Retina (tissue), 1 donor: ENCODE data around the gene GLOD5.

Experiments used
- DNase-seq: peaks from one replicate; pipeline ENCODE4 v3.0.0-alpha.2; 2016

The GLOD5 gene

GRCh38 chrX:48769230-48769629 lies 7.7 kb downstream of the GLOD5 start:
- DNase-seq: no peak

- DNase-seq: no peak
Measured at GRCh38 chrX:48770296-48770695, 8.7 kb downstream of the GLOD5 start.

GRCh38 chrX:48772602-48773001 lies 11.1 kb downstream of the GLOD5 start:
- DNase-seq: no peak

GRCh38 chrX:48776818-48777439 lies 15.4 kb downstream of the GLOD5 start:
- DNase-seq: no peak

- DNase-seq: peak; percentile 21
Measured at GRCh38 chrX:48779399-48779798, 17.9 kb downstream of the GLOD5 start.

- no peak for DNase-seq
Measured at GRCh38 chrX:48781705-48782104, 20.2 kb downstream of the GLOD5 start.

GRCh38 chrX:48782216-48782615 lies 20.7 kb downstream of the GLOD5 start:
- DNase-seq: no peak

GRCh38 chrX:48782795-48783194 lies 21.2 kb downstream of the GLOD5 start:
- no peak for DNase-seq

- DNase-seq: no peak
Measured at GRCh38 chrX:48784726-48785125, 23.2 kb downstream of the GLOD5 start.

- no peak for DNase-seq
Measured at GRCh38 chrX:48785186-48785539, 23.6 kb downstream of the GLOD5 start.

GRCh38 chrX:48785540-48786214 lies 24.1 kb downstream of the GLOD5 start:
- DNase-seq: no peak

GRCh38 chrX:48786341-48786800 lies 24.8 kb downstream of the GLOD5 start, which contains the start of gene GATA1:
GATA1 (plus strand) TSS chrX:48786590; CDS start chrX:48791110, 4,520 bp downstream.
- DNase-seq: no peak

GRCh38 chrX:48786825-48787504 lies 25.4 kb downstream of the GLOD5 start:
- no peak for DNase-seq

- DNase-seq: no peak
Measured at GRCh38 chrX:48787505-48788443, 26.2 kb downstream of the GLOD5 start.

- no peak for DNase-seq
Measured at GRCh38 chrX:48789366-48790220, 28.0 kb downstream of the GLOD5 start.

GRCh38 chrX:48790477-48790876 lies 28.9 kb downstream of the GLOD5 start:
- no peak for DNase-seq

- DNase-seq: no peak
Measured at GRCh38 chrX:48791063-48791820, 29.7 kb downstream of the GLOD5 start.

GRCh38 chrX:48792219-48792618 lies 30.7 kb downstream of the GLOD5 start:
- DNase-seq: no peak

GRCh38 chrX:48793935-48794334 lies 32.4 kb downstream of the GLOD5 start:
- no peak for DNase-seq

GRCh38 chrX:48794340-48794910 lies 32.9 kb downstream of the GLOD5 start:
- DNase-seq: no peak
